ENCODE data around the gene HLA-G.
"Not testable (repeated sequence)": the region's sequence is repeated elsewhere in the genome, so short reads cannot be mapped to it uniquely, and the experiment has no call there.

HLA-G gene

DNA sequence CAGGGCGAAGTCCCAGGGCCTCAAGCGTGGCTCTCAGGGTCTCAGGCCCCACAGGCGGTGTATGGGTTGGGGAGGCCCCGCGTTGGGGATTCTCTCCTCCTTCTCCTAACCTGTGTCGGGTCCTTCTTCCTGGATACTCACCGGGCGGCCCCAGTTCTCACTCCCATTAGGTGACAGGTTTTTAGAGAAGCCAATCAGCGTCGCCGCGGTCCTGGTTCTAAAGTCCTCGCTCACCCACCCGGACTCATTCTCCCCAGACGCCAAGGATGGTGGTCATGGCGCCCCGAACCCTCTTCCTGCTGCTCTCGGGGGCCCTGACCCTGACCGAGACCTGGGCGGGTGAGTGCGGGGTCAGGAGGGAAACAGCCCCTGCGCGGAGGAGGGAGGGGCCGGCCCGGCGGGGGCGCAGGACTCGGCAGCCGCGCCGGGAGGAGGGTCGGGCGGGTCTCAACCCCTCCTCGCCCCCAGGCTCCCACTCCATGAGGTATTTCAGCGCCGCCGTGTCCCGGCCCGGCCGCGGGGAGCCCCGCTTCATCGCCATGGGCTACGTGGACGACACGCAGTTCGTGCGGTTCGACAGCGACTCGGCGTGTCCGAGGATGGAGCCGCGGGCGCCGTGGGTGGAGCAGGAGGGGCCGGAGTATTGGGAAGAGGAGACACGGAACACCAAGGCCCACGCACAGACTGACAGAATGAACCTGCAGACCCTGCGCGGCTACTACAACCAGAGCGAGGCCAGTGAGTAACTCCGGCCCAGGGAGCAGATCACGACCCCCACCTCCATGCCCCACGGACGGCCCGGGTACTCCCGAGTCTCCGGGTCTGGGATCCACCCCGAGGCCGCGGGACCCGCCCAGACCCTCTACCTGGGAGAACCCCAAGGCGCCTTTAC lies at the start of gene HLA-G:
Gene HLA-G, plus strand, starts transcription at position 247 of the 892 bp plus-strand sequence. Its CDS starts 20 bp downstream, at position 267.
- no peak for DNase-seq

DNA sequence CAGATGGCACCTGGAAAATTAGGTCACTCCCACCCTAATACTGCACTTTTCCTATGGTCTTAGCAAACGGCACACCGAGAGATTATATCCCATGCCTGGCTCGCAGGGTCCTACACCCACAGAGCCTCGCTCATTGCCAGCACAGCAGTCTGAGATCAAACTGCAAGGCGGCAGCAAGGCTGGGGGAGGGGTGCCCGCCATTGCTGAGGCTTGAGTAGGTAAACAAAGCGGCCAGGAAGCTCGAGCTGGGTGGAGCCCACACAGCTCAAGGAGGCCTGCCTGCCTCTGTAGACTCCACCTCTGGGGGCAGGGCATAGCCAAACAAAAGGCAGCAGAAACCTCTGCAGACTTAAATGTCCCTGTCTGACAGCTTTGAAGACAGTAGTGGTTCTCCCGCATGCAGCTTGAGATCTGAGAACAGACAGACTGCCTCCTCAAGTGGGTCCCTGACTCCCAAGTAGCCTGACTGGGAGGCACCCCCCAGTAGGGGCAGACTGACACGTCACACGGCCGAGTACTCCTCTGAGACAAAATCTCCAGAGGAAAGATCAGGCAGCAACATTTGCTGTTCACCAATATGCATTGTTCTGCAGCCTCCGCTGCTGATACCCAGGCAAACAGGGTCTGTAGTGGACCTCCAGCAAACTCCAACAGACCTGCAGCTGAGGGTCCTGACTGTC lies 47.5 kb upstream of the HLA-G start:
- DNase-seq = not testable (repeated sequence)

DNA sequence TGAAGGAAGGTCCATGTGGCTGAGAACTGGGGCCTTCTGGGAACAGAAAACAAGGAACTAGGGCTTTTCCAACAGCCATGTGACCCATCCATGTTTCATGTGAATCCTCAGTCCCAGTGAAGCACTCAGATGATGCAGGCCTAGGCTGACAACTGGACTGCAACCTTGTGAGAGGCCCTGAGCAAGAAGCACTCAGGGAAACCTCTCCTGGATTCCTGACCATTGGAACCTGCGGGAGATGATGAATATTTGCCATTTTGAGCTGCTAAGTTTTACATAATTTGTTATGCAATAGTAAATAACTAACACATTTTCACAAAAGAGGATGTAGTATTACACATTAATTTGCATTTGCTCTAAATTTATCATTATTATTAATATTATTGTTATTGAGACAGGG lies 38.4 kb upstream of the HLA-G start:
- no peak for DNase-seq

DNA sequence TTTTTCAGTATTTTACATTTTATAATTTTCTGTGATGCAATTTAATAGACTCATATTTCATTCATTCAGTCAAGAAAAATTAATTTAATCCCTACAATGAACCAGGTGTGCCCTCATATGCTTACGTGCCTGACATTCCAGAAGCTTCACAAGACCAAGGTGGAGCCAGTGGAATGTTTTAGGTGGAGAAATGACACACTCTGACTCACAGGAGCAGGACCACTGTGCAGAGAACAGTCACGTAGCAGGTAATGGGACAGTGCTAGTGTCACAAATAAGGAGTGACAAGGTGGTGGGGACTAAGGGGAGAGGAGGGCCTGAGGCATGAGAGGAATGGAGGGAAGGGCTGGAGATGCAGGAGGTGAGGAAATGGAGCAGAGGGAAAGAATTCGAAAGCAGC lies 37.0 kb upstream of the HLA-G start:
- no peak for DNase-seq

DNA sequence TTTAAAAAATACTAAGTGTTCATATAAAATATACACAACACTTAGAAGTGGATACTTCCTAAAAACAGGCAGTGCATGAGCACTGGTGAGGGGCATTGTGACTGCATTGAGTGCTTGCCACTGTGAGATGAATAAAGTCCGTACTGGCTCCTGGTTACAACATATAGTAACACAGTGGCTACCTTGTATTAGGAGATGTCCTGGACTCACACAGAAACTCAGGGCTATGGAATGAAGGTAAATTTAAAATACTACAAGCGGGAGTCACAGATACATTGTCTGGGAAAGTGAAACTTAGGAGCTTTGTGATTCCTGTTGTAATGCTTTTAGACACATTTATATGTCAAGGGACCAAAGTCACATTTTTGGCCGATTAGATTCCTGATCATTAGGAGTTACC lies 36.5 kb upstream of the HLA-G start:
- no peak for DNase-seq

DNA sequence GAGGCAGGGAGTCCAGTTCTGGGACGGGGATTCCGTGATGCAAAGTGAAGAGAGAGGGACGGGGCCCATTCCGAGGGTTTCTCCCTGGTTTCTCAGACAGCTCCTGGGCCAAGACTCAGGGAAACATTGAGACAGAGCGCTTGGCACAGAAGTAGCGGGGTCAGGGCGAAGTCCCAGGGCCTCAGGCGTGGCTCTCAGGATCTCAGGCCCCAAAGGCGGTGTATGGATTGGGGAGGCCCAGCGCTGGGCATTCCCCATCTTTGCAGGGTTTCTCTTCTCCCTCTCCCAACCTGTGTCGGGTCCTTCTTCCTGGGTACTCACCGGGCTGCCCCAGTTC lies 35.9 kb upstream of the HLA-G start:
- no peak for DNase-seq

DNA sequence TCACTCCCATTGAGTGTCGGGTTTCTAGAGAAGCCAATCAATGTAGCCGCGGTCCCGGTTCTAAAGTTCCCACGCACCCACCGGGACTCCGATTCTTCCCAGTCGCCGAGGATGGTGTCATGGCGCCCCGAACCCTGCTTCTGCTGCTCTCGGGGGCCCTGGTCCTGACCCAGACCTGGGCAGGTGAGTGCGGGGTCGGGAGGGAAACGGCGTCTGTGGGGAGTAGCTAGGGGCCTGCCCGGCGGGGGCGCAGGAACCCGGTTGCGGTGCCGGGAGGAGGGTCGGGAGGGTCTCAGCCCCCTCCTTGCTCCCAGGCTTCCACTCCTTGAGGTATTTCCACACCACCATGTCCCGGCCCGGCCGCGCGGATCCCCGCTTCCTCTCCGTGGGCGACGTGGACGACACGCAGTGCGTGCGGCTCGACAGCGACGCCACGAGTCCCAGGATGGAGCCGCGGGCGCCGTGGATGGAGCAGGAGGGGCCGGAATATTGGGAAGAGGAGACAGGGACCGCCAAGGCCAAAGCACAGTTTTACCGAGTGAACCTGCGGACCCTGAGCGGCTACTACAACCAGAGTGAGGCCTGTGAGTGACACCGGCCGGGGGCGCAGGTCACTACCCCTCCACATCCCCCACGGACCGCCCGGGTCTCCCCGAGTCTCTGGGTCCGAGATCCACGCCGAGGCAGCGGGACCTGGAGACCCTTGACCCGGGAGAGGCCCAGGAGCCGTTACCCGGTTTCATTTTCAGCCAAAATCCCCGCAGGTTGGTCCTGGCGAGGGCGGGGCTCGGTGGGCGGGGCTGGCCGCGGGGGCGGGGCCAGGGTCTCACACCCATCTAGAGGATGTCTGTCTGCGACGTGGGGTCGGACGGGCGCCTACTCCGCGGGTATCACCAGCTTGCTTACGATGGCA lies 35.2 kb upstream of the HLA-G start:
- DNase-seq = no peak

DNA sequence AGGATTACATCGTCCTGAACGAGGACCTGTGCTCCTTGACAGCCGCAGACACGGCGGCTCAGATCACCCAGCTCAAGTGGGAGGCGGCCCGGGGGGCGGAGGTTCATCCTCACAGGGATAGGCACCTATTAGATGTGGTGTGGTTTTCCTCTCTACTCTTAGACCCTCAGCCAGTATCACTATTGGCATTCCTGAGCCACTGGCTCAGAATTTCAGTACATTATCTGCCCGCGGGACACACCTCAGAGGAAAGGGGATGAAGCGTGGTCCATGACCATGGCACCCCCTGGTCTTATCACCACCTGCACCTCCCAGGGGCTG lies 34.6 kb upstream of the HLA-G start:
- no peak for DNase-seq

DNA sequence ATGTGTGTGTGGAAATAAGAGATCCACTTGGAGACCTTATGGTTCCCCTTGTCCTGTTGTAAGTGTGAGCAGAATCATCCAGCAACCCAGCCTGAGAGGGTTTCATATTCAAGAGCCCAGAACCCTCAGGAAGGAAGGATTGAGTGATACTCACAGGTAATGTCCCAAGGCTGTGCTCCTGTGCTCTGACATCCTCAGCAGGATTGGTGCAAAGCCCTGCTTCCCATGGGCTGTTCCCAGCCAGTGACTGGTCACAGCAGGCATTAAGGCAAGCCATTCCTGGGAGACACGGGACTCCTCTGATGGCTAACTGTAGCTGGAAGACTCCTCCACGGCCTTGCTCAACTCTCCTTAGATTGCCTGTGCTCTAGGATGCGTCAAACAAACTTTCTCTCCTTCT lies 33.8 kb upstream of the HLA-G start:
- DNase-seq = no peak

DNA sequence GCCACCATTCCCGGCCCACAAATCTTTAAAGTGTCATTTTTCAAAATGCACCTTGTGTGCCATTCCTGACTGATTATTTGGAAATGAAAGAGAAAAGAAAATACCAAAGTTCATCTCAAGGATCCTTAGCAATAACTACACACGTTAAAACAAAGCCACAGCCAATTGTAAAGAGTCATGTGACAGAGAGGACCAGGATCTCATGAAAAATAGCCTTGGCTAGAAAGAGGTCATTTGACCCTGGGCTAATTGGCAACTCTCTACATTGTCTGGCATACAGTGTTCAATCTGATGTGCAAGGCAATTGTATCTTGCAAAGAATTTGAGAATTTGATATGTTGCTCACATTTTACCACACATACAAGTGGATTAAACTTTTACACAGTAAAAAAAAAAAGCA lies 31.6 kb upstream of the HLA-G start:
- no peak for DNase-seq

DNA sequence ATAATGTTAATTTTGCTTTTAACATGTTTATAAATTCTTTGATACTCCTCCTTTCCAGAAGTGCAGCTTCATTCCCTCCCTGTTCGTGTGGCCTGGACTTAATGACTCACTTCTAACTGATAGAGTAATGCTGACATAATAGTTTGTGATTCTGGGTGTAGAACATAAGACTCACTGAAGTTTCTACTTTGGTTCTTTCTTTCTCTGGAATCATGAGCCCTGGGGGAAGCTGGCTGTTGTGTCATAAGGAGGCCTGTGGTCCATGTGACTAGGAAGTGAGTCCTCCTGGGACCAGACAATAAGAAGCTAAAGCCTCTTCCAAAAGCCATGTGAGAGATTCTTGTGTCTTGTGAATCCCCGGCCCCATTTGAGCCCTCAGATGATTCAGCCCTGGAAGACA lies 30.5 kb upstream of the HLA-G start:
- DNase-seq = no peak

DNA sequence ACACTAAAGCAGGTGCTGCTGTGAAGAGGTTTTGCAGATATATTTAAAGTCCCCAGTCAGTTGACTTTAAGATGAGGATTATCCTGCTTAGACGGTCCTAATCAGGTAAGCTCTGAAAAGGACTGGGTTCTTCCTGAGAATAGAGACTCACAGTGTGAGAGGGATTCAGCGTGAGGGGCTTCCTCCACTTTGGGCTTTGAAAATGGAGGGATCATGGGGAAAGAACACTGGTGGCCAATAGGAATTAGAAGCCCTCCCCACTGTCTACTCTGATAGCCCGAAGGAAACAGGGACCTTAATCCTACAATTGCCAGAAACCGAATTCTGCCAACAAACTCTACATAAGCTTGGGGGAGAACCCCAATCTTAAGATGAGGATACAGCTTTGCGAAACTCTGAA lies 29.7 kb upstream of the HLA-G start:
- DNase-seq = no peak

DNA sequence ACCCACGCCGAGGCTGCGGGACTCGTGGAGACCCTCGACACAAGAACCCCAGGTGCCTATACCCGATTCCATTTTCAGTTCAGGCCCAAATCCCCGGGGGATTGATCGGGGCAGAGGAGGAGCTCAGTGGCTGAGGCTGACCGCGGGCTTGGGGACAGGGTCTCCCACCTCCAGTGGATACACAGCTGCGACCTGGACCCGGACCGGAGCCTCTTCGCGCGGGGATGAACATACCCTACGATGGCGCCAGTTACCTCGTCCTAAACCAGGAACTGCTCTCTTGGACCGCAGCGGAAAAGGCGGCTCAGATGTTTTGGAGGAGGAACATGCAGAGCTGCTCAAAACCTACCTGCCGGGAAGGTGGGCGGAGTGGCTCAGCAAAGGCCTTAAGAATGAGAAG lies 27.4 kb upstream of the HLA-G start:
- no peak for DNase-seq

DNA sequence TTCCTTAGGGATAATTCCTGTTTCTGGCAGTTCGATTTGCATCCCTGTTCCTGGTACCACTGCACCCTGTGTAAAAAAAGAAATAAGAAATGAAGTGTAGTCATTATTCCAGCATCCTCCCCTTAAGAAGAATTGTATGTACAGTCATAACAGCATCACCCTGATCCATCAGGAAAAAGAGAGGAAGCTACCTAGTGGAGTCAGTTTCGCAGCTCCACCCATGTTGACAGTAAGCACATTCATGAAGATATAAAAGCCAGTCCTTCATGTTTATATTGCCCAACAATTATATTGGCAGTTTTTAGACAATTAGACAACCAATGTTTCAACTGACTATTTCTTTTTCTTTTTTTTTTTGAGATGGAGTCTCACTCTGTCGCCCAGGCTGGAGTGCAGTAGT lies 21.2 kb upstream of the HLA-G start:
- DNase-seq = no peak

DNA sequence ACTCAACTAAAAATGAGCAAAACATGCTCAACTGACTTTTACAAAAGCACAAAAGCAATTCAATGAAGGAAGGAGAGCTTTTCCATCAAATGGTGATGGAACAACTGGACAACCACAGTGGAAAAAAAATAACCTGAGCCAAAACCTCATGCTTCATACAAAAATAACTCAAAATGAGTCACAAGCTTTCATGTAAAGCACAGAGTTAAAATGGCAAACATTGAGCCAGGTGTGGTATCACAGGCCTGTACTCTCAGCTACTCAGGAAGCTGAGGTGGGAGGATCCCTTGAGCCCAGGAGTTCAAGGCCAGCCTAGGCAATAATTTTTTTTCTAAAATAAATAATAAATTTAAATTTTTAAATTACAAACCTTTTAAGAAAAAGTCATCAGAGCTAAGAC lies 18.4 kb upstream of the HLA-G start:
- DNase-seq = no peak

DNA sequence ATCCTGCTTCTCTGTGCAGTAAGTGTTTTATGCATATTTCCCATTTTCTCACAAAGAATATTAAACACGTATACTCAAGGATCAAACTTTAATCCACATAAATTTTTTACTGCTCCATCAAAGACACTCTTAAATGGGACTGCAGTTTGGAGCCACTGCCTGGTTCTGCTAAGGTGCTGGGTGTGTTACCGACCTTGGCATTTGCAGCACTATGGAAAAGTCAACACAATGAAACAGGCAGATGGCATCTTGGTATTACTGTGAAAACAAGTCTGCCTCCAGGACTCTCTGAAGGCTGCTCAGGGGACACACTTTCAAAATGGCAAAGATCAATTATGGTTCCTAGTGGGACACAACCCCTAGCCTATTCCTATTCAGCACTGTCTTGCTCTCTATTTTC lies 17.3 kb upstream of the HLA-G start:
- DNase-seq = no peak

DNA sequence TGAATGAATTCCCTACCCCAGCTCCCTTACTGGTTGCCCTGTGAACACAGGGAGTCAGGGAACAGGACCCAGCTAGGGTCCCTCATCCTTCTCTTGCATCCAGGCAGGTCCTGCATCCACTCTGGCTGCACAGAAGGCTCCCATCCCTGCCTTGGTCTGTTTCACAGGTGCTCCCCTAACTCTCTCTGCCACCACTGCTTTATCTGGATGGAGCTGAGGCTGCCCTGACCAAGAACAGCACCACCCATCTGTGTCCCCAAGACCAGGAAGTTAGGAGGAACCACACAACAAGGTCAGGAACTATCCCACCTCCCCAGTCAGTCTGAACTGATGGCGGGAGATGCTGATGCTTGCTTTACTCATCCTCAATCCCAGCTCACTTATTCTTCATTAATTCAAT lies 16.2 kb upstream of the HLA-G start:
- no peak for DNase-seq

DNA sequence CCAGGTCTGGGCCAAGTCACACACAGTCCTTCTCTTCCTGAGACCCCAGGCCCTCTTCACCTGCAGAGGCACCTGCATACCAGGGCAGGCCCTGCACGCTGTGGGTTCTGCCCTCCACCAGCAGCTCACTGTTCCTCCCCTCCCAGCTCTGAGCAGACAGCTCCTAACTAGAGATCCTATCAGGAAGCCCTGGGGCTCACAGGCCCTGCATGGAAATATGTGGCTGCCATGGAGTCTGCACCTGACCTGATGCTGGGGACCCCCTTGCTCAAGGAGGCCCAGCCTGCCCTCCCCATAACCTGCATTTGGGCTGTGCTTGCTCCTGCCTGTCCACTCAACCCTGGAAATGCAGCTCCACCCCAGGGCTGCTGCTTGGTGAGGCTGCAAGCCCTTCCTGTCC lies 14.6 kb upstream of the HLA-G start:
- DNase-seq = no peak

DNA sequence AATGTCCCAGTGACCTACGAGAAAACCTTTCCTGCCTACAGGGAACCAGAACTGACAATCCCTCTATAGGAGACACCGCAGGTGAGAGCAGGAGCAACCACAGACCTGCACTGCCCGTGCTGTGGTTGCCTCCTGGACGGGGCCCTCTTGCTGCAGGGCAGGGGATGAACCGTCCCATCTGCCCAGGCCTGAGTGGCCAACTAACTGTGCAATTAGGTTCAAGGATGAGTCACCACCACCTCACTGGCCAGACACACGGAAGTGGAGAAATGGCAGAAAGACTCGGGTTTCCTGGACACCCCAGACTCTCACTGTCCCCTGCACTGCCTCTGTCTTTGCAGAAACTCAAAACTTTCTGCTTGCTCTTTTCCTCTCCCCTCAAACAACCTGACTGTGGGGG lies 13.8 kb upstream of the HLA-G start:
- DNase-seq = no peak

DNA sequence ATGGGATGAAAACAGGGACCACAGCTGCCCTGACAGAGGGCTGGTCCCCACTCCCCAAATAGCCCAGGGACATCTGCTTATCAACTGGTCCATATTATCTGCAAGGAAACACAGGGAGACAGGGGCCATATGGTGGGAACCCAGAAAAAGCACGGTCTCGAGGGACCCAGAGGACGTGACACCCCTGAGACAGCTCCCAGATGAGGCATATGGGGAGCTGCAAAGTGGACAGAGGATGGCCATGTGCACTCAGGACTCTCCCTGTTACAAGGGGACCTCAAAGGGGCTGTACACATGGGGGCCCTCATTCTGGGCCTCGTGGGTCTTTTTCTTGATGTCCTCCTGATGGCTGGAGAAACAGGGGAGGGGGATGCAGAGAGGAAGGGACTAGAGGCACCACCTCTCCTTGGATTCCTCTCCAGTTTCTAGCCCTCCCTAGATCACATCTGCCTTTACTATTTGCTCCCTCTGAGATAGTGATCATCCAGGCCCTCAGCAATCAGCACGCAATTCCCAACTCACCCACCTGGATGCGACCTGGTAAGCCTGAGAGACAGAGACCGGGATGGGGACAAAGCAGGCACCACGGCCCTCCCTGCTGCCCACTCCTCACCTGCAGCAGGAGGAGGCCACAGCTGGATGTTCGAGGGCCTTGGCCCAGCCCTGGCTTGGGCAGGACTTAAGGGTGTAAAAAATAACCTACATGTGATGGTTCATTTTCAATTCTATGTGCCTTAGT lies 13.1 kb upstream of the HLA-G start:
- DNase-seq = no peak

DNA sequence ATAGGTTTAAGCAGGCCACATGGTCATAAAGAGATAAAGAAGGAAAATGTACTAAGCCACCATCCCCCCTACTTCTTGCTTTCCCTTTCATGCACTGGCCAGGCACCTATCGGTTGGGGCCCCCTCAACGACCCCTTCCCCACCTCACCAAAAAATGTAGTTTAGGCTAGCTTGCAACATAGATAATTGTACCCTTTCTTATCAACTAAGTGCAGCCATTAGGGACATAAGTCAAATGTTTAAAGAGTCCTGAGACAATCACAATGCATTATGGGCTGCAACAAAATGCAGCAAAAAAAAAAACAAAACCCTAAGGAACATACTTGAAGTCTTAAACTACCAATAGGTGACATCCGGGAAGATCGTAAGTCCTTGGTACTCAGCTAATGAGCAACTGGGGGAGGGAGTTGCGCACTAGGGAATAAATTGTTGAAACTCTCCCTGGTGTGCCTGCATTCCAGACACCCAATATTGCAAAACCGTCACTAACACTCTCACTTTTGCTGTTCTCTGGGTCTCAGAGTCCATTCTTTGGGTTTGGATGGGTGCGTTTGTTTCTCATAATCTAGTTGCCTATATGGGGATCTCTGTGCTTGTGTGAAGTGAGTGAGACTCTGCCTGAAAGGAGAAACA lies 12.4 kb upstream of the HLA-G start:
- no peak for DNase-seq

DNA sequence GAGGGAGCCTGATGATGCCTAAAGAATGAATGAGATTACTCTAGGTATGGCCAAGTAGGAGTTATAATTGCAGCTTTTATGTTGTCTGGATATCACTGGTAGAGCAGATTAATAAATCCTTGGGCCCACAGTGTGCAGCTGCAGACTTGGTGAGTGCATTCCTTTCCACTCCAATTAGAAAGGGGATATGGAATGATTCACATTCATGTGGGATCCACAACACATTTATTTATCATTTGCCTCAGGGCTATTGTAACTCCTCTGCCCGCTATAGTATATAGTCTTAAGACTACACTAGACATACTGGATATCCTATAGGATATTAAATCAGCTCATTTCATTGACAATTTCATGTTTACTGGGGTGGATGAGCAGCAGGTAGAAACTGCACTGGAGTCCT lies 11.6 kb upstream of the HLA-G start:
- no peak for DNase-seq

DNA sequence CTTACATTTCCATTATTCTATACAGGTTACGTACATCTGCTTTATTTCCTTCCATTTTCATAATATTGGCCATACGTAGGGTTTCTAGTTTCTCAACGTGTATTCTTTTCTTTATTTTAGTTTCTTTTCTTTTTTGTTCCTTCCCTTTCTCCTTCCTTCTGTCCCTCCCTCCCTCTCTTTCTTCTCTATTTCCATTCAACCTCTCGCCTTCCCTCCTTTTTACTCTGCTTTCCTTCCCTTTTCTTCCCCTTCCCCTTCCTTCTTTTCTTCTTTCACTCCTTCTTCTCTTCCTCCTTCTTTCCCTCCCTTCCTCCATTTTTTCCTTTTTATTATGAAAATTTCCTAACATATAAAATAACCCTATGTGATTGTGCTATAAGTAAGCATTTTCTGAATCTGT lies 8.7 kb upstream of the HLA-G start:
- DNase-seq = no peak

Data from NCI-H187 treated with DMSO at 0.1 percent for 48 hours (cell line).